Measurements from ENCODE around the gene TANGO6. TPM values are rescaled to one million over a fixed set of nuclear protein-coding genes. Genes with fewer than 3 reads are reported as not detected.

TANGO6 gene
- total RNA-seq, 1 donor from 2014 or later, result 11.1 TPM

DNA sequence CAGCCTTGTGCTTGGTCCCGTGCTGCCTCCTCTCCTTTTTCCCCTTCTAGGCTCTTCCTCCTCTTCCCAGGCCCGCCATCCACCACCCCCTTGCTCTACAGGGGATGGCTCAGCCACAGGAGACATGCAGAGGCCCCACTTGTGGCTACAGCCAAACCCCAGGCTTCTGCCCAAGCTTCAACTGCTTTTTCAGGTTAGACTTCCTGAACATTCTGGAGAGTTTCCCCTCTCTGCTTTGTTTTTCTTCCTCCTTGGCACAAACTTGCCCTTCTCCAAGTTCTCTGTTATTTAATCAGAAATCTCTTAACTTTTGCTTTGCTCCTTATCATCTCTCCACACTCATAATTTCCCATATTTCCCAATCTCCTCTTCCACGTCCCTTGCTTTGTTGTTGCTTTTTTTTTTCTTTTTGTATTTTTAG, 243.8 kb downstream of the TANGO6 start:
- TF ChIP-seq CTCF (IDR thresholded peaks at IDR 0.05), result no peak
- H3K4me3 Mint-ChIP-seq (ENCODE audit: unreplicated experiment), result no peak overlapping the region
- no peaks in the 10 kb centered on the region for H3K9me3 Mint-ChIP-seq (ENCODE audit: low read depth)
- H3K36me3 Mint-ChIP-seq (ENCODE audit: low read depth), result no peaks in the 10 kb centered on the region
- H3K27ac Mint-ChIP-seq (ENCODE audit: unreplicated experiment), result no peak overlapping the region
- DNase-seq (ENCODE audit: low spot score), result no peak
- H3K27me3 Mint-ChIP-seq (ENCODE audit: low read depth), result no peaks in the 10 kb centered on the region
- peaks cover 4% of the 10 kb centered on the region for H3K4me1 Mint-ChIP-seq (ENCODE audit: low read depth)

GRCh38 chr16:69088684-69089083, 245.4 kb downstream of the TANGO6 start:
- no peak for DNase-seq (ENCODE audit: low spot score)
- no peaks in the 10 kb centered on the region for H3K36me3 Mint-ChIP-seq (ENCODE audit: low read depth)
- H3K9me3 Mint-ChIP-seq (ENCODE audit: low read depth), result no peaks in the 10 kb centered on the region
- peaks cover 4% of the 10 kb centered on the region for H3K4me1 Mint-ChIP-seq (ENCODE audit: low read depth)
- H3K4me3 Mint-ChIP-seq (ENCODE audit: unreplicated experiment), result no peak overlapping the region
- H3K27me3 Mint-ChIP-seq (ENCODE audit: low read depth), result no peaks in the 10 kb centered on the region
- H3K27ac Mint-ChIP-seq (ENCODE audit: unreplicated experiment), result no peak overlapping the region
- TF ChIP-seq CTCF (IDR thresholded peaks at IDR 0.05), result no peak

DNA sequence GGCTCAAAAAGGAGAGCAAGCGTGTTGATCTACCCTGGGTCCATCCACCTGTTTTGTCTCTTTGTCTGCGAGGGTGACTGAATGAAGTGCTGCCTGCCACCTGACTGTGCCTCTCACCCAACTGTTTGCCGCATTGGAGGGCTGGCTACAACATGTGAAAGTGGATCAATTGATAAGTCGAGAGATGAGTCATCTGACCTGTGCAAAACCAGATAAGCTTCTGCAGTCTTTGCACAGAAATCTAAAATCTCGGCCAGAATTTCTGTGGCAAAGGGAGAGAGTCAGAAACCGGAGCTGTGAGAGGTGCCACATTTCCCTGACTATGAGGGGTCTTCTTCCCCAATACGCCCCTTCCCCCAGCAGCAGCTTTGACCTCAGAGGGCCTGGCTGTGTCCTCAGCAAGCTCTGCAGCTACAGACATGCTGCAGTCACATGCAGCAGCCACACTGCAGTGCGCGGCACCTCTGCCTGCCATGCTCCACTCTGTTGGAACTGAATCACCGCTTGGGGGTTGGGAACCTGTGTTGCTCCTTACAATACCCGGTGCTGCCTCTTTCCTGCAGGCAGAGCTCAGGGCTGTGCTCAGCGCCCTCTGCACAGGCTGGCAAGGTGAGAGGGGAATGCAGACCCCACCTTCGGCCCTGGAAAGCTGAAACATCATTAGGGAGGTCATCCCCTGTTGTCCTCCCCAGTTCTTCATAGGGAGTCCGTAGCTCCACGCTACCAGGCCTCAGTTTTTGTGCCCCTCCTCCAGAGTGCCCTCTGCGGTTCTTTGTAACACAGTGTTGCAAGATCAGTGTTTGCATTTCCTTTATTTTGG, 246.0 kb downstream of the TANGO6 start:
- Mint-ChIP-seq H3K27me3 (ENCODE audit: low read depth) (no peaks in the 10 kb centered on the region), H3K4me3 (ENCODE audit: unreplicated experiment) (no peak overlapping the region), H3K36me3 (ENCODE audit: low read depth) (no peaks in the 10 kb centered on the region), H3K9me3 (ENCODE audit: low read depth) (no peaks in the 10 kb centered on the region), H3K4me1 (ENCODE audit: low read depth) (peaks cover 4% of the 10 kb centered on the region), H3K27ac (ENCODE audit: unreplicated experiment) (no peak overlapping the region)
- DNase-seq (ENCODE audit: low spot score), result no peak
- TF ChIP-seq CTCF (IDR thresholded peaks at IDR 0.05), result no peak

DNA sequence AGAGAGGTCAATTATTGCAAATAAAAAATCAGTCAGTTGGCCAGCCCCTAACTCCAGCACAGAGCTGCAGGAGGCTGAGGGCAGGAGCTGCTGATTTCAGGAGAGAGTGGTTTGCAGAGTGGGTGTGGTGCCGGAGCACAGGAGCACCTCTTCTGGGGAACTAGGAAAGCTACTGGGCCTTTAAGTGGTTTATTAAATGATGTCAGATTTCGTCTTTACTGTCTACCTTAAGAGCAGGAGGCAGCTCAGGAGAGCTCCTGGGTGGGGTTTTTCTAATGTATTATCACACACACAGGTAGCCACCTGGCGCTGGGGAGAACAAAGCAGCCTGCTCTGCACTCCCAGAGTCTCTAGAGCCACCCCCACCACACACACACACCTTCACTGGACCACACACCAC, 250.6 kb downstream of the TANGO6 start:
- Mint-ChIP-seq H3K27me3 (ENCODE audit: low read depth) (no peaks in the 10 kb centered on the region), H3K9me3 (ENCODE audit: low read depth) (no peaks in the 10 kb centered on the region), H3K36me3 (ENCODE audit: low read depth) (no peaks in the 10 kb centered on the region), H3K4me1 (ENCODE audit: low read depth) (no peaks in the 10 kb centered on the region), H3K4me3 (ENCODE audit: unreplicated experiment) (no peak overlapping the region), H3K27ac (ENCODE audit: unreplicated experiment) (no peak overlapping the region)
- no peak for TF ChIP-seq CTCF (IDR thresholded peaks at IDR 0.05)
- no peak for DNase-seq (ENCODE audit: low spot score)

DNA sequence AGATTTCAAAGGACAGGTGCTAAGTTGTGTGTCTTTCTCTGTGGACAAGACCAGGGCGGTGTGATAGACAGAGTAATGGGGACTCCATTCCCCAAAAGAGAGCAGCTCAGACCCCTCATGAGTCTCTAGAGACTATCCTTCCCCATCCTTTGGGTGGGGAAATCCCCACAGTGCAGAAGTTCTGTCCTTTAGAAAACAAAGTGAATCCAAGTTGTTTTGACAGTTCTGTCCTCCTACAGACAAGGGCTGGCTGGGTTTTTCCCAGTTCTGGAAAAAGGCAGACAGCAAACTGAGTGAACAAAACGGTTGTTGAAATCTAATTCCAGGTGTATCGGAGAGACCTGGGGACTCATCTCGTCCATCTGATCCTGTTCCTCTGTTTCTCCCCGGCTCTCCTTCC, 251.2 kb downstream of the TANGO6 start:
- no peak for TF ChIP-seq CTCF (IDR thresholded peaks at IDR 0.05)
- no peaks in the 10 kb centered on the region for H3K9me3 Mint-ChIP-seq (ENCODE audit: low read depth)
- H3K27ac Mint-ChIP-seq (ENCODE audit: unreplicated experiment), result no peak overlapping the region
- no peaks in the 10 kb centered on the region for H3K4me1 Mint-ChIP-seq (ENCODE audit: low read depth)
- H3K27me3 Mint-ChIP-seq (ENCODE audit: low read depth), result no peaks in the 10 kb centered on the region
- no peak for DNase-seq (ENCODE audit: low spot score)
- H3K36me3 Mint-ChIP-seq (ENCODE audit: low read depth), result no peaks in the 10 kb centered on the region
- H3K4me3 Mint-ChIP-seq (ENCODE audit: unreplicated experiment), result no peak overlapping the region
